Measurements from ENCODE around the gene TKTL1.

Gene TKTL1

DNA sequence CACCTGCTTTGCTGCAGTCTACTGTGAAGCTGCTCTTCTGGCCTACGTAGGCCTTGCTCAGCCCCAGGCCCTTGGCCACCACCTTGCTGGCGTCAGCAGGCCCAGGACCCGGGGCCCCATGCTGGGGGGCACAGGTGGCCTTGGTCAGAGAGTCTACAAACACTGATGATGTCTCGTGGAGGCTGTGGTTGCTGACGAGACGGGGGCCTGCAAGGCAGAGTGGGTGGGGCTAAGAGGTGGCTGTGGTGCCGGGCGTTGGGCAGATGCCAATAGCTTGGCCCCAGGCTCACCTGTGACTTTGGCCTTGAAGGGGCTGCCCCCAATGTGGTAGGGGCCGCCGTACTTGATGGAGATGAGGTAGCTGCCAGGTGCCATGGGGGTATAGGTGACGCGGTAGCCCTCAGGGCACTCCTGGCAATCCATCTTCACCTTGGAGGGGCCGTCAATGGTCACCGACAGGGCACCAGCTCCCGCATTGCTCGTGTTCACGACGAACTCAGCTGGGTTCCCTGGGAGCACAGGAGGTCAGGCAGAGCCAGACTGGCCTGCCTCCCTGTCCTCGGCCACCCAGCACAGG, 53.9 kb downstream of the TKTL1 start:
- H3K4me3 ChIP-seq (ENCODE audit: low read depth in 1 of 2, low read length in 2 of 2) = no peak overlapping the region
- H3K4me1 ChIP-seq (ENCODE audit: control insufficient read depth in 1 of 2, insufficient read depth in 2 of 2, low read length in 2 of 2) = peaks cover 0 to 4% of the 10 kb centered on the region in 2 donors
- H3K9me3 ChIP-seq (ENCODE audit: control insufficient read depth in 1 of 2, low read length in 2 of 2) = no peaks in the 10 kb centered on the region
- peaks cover 18 to 58% of the 10 kb centered on the region in 2 donors for H3K36me3 ChIP-seq (ENCODE audit: control insufficient read depth in 1 of 2, insufficient read depth in 2 of 2, low read length in 2 of 2)
- H3K27me3 ChIP-seq (ENCODE audit: low read depth, low read length) = no peaks in the 10 kb centered on the region
- H3K27ac ChIP-seq (ENCODE audit: low read length) = no peak overlapping the region

GRCh38 chrX:154349979-154350378, 54.4 kb downstream of the TKTL1 start:
- Histone ChIP-seq H3K9me3 (ENCODE audit: control insufficient read depth in 1 of 2, low read length in 2 of 2) (no peaks in the 10 kb centered on the region), H3K36me3 (ENCODE audit: control insufficient read depth in 1 of 2, insufficient read depth in 2 of 2, low read length in 2 of 2) (peaks cover 18 to 64% of the 10 kb centered on the region in 2 donors), H3K27me3 (ENCODE audit: low read depth, low read length) (no peaks in the 10 kb centered on the region), H3K4me3 (ENCODE audit: low read depth in 1 of 2, low read length in 2 of 2) (no peak overlapping the region), H3K4me1 (ENCODE audit: control insufficient read depth in 1 of 2, insufficient read depth in 2 of 2, low read length in 2 of 2) (peaks cover 0 to 4% of the 10 kb centered on the region in 2 donors), H3K27ac (ENCODE audit: low read length) (no peak overlapping the region)

DNA sequence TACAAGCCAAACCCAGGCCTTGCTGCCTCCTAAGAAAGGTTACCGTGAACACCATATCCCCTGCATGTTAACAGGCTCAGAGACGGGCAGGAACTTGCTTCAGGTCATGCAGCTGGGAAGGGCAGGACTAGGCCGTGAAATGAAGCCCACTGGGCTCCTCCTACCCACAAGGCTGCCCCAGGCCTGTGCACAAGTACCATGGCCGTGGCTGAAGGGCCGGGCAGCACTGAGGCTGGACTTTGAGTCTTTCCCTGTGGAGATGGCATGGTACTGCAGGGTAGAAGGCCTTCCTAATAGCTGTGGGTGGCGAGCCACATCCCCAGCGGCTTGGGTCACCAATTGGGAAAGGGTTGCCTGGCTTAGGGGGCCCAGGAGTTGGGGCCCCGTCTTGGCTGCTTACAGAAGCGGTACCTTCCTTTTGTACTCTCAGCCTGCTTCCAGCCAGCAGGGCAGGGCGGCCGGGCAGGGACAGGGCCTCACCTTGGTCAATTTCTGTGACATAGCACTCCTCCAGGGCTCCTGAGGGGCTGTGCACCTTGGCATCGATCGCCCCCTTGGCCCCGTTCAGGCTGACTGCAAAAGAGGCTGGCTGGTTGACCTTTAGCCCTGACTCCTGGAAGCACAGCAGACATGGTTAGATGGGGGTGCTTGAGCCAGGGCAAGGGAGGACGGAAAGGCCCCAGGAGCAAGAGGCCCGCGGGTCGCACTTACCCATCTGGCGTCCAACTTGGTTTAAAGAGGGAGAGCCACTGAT, 55.0 kb downstream of the TKTL1 start:
- H3K4me3 ChIP-seq (ENCODE audit: low read depth in 1 of 2, low read length in 2 of 2) = no peak overlapping the region
- no peak overlapping the region for H3K27ac ChIP-seq (ENCODE audit: low read length)
- no peaks in the 10 kb centered on the region for H3K9me3 ChIP-seq (ENCODE audit: control insufficient read depth in 1 of 2, low read length in 2 of 2)
- peaks cover 21 to 67% of the 10 kb centered on the region in 2 donors for H3K36me3 ChIP-seq (ENCODE audit: control insufficient read depth in 1 of 2, insufficient read depth in 2 of 2, low read length in 2 of 2)
- no peaks in the 10 kb centered on the region for H3K27me3 ChIP-seq (ENCODE audit: low read depth, low read length)
- peaks cover 0 to 4% of the 10 kb centered on the region in 2 donors for H3K4me1 ChIP-seq (ENCODE audit: control insufficient read depth in 1 of 2, insufficient read depth in 2 of 2, low read length in 2 of 2)

DNA sequence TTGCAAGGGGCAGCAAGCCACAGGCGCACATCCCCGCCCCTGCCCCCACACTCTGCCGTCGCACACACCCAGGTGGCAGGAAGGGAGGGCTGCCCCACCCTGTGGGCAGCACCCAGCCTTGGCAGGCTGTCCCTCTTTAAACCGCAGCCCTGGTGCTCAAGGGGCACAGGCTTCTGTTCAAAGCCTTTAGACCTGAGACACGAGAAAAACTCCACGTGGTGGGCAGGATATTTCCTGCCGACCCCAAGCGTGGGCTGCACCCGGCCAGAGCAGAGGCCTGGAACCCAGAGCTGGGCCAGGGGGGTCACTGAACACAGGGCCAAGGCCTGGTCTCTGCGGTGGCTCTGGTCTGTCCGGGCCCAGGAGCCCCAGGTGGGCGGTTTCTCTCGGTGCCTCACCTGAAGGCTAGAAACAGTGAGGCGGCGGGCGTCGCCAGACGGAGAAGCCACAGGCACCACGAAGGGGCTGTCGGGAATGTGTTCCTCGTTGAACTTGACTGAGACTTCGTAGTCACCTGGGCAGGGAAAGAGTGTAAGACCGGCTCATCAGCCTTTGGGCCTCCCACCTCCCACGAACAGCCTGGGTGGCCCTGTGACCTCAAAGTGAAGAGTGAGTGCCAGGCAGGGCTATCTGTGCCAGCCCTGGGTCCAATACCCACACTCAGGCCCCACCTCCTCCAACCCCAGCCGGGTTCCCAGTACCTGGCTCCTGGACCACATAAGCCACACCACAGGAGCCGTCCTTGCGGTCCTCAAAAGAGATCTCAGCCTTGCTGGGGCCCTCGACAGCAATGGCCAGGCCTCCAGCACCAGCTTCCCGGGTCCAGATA, 55.8 kb downstream of the TKTL1 start:
- H3K9me3 ChIP-seq (ENCODE audit: control insufficient read depth in 1 of 2, low read length in 2 of 2) = no peaks in the 10 kb centered on the region
- no peak overlapping the region for H3K27ac ChIP-seq (ENCODE audit: low read length)
- H3K4me3 ChIP-seq (ENCODE audit: low read depth in 1 of 2, low read length in 2 of 2) = no peak overlapping the region
- no peaks in the 10 kb centered on the region for H3K27me3 ChIP-seq (ENCODE audit: low read depth, low read length)
- H3K4me1 ChIP-seq (ENCODE audit: control insufficient read depth in 1 of 2, insufficient read depth in 2 of 2, low read length in 2 of 2) = peaks cover 0 to 4% of the 10 kb centered on the region in 2 donors
- peaks cover 21 to 73% of the 10 kb centered on the region in 2 donors for H3K36me3 ChIP-seq (ENCODE audit: control insufficient read depth in 1 of 2, insufficient read depth in 2 of 2, low read length in 2 of 2)

DNA sequence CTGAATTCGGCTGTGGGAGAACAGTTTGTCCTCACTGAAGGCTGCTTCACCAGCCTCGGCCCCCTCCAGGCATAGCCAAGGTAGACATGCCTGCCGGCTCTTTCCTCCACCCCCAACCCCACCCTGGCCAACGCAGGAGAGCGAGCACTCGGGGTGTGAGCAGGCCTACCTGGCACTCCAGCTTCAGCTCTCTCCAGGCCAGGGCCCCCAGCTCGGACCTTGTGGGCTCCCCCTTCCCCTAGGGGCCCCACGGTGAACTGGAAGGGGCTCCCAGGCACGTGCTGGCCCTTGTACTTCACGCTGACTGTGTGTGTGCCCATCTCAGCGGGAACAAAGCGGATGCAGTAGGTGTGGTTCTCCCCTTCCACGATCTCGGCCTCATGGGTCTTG, 56.4 kb downstream of the TKTL1 start:
- no peak overlapping the region for H3K27ac ChIP-seq (ENCODE audit: low read length)
- H3K4me3 ChIP-seq (ENCODE audit: low read depth in 1 of 2, low read length in 2 of 2) = no peak overlapping the region
- peaks cover 0 to 4% of the 10 kb centered on the region in 2 donors for H3K4me1 ChIP-seq (ENCODE audit: control insufficient read depth in 1 of 2, insufficient read depth in 2 of 2, low read length in 2 of 2)
- H3K36me3 ChIP-seq (ENCODE audit: control insufficient read depth in 1 of 2, insufficient read depth in 2 of 2, low read length in 2 of 2) = peaks cover 21 to 79% of the 10 kb centered on the region in 2 donors
- H3K9me3 ChIP-seq (ENCODE audit: control insufficient read depth in 1 of 2, low read length in 2 of 2) = no peaks in the 10 kb centered on the region
- no peaks in the 10 kb centered on the region for H3K27me3 ChIP-seq (ENCODE audit: low read depth, low read length)

DNA sequence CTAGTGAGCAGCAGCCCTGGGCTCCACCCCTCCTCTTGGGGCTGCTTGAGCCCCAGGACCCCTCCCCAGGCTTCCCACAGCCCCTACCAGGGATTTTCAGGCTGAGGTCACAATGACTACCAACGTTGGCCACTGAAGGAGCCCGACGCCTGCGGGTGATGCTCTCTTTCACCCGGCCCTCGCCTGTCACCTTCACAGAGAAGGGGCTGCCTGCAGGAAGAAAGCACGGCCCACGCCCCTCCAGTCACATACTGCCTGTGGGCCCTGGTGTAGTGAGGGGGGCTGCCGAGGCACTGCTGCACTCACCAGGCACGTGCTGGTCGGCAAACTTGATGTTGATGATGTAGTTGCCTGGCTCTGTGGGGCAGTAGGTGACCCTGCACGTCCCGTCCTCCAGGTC, 56.9 kb downstream of the TKTL1 start:
- Histone ChIP-seq H3K36me3 (ENCODE audit: control insufficient read depth in 1 of 2, insufficient read depth in 2 of 2, low read length in 2 of 2) (peaks cover 21 to 84% of the 10 kb centered on the region in 2 donors), H3K27ac (ENCODE audit: low read length) (no peak overlapping the region), H3K9me3 (ENCODE audit: control insufficient read depth in 1 of 2, low read length in 2 of 2) (no peaks in the 10 kb centered on the region), H3K4me3 (ENCODE audit: low read depth in 1 of 2, low read length in 2 of 2) (no peak overlapping the region), H3K27me3 (ENCODE audit: low read depth, low read length) (no peaks in the 10 kb centered on the region), H3K4me1 (ENCODE audit: control insufficient read depth in 1 of 2, insufficient read depth in 2 of 2, low read length in 2 of 2) (peaks cover 0 to 1% of the 10 kb centered on the region in 2 donors)

GRCh38 chrX:154353172-154353843, 57.7 kb downstream of the TKTL1 start:
- no peak overlapping the region for H3K4me3 ChIP-seq (ENCODE audit: low read depth in 1 of 2, low read length in 2 of 2)
- no peaks in the 10 kb centered on the region for H3K27me3 ChIP-seq (ENCODE audit: low read depth, low read length)
- H3K27ac ChIP-seq (ENCODE audit: low read length) = no peak overlapping the region
- no peaks in the 10 kb centered on the region for H3K9me3 ChIP-seq (ENCODE audit: control insufficient read depth in 1 of 2, low read length in 2 of 2)
- H3K36me3 ChIP-seq (ENCODE audit: control insufficient read depth in 1 of 2, insufficient read depth in 2 of 2, low read length in 2 of 2) = peaks cover 21 to 92% of the 10 kb centered on the region in 2 donors
- no peaks in the 10 kb centered on the region for H3K4me1 ChIP-seq (ENCODE audit: control insufficient read depth in 1 of 2, insufficient read depth in 2 of 2, low read length in 2 of 2)

DNA sequence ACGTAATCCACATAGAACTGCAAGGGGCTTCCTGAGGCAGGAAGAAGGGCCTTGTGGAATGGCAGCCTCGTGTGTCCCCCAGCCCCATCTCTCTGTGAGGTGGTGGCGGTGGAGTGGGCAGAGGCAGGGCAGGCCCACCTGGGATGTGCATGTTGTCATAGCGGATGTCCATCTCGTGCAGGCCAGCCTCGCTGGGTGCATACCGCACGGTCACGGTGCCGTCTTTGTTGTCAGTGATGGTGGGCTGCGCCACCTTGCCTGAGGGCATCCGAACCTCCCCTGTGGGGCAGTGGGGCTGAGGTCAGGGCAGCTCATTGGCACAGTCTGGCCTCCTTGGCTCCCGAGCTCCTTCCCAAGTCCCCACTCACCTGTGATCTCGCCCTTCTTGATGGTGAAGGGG, 58.4 kb downstream of the TKTL1 start:
- no peak overlapping the region for H3K4me3 ChIP-seq (ENCODE audit: low read depth in 1 of 2, low read length in 2 of 2)
- peaks cover 20 to 95% of the 10 kb centered on the region in 2 donors for H3K36me3 ChIP-seq (ENCODE audit: control insufficient read depth in 1 of 2, insufficient read depth in 2 of 2, low read length in 2 of 2)
- no peaks in the 10 kb centered on the region for H3K27me3 ChIP-seq (ENCODE audit: low read depth, low read length)
- no peaks in the 10 kb centered on the region for H3K9me3 ChIP-seq (ENCODE audit: control insufficient read depth in 1 of 2, low read length in 2 of 2)
- H3K4me1 ChIP-seq (ENCODE audit: control insufficient read depth in 1 of 2, insufficient read depth in 2 of 2, low read length in 2 of 2) = peaks cover 0 to 6% of the 10 kb centered on the region in 2 donors
- no peak overlapping the region for H3K27ac ChIP-seq (ENCODE audit: low read length)

- Histone ChIP-seq H3K27ac (ENCODE audit: low read length) (no peak overlapping the region), H3K4me3 (ENCODE audit: low read depth in 1 of 2, low read length in 2 of 2) (no peak overlapping the region), H3K4me1 (ENCODE audit: control insufficient read depth in 1 of 2, insufficient read depth in 2 of 2, low read length in 2 of 2) (peaks cover 0 to 11% of the 10 kb centered on the region in 2 donors), H3K36me3 (ENCODE audit: control insufficient read depth in 1 of 2, insufficient read depth in 2 of 2, low read length in 2 of 2) (peaks cover 16 to 95% of the 10 kb centered on the region in 2 donors), H3K9me3 (ENCODE audit: control insufficient read depth in 1 of 2, low read length in 2 of 2) (no peaks in the 10 kb centered on the region), H3K27me3 (ENCODE audit: low read depth, low read length) (no peaks in the 10 kb centered on the region)
These were observed 58.9 kb downstream of the TKTL1 start for GRCh38 chrX:154354516-154354915.

DNA sequence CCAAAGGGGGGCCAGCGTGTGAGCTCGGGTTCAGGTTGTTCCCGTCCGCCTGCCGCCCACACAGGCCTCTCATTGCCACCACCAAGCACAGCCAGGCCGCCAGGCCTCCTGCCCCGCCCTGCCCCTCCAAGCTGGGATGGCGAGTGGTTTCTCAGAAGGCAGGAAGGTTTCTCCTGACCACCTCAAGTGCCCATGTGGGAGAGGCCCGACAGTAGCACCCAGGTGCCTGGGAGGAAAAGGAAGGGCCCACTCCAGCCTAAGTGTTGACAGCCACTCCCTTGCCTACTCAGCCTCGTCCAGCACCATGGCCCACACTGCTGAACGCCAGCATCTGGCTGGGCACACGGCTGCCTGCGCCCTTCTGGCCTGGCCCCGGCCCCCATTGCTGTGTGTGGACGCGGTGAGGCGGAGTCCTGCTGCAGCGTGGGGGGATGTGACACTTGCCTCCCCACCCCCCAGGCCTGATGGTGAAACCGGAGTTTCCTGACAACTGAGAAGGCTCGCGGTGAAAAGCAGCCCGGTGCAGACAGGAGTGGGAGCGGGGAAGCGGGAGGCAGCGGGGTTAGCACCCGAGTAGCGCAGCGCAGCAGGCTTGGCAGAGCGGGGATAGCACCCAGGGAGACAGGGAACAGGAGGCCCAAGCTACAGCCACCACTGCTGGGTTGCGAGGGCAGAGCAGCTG, 59.6 kb downstream of the TKTL1 start:
- no peak overlapping the region for H3K4me3 ChIP-seq (ENCODE audit: low read depth in 1 of 2, low read length in 2 of 2)
- no peaks in the 10 kb centered on the region for H3K27me3 ChIP-seq (ENCODE audit: low read depth, low read length)
- peaks cover 12 to 95% of the 10 kb centered on the region in 2 donors for H3K36me3 ChIP-seq (ENCODE audit: control insufficient read depth in 1 of 2, insufficient read depth in 2 of 2, low read length in 2 of 2)
- no peak overlapping the region for H3K27ac ChIP-seq (ENCODE audit: low read length)
- H3K9me3 ChIP-seq (ENCODE audit: control insufficient read depth in 1 of 2, low read length in 2 of 2) = no peaks in the 10 kb centered on the region
- H3K4me1 ChIP-seq (ENCODE audit: control insufficient read depth in 1 of 2, insufficient read depth in 2 of 2, low read length in 2 of 2) = peaks cover 0 to 12% of the 10 kb centered on the region in 2 donors

All from muscle layer of duodenum (tissue), 2 donors.